ENCODE results near the gene IL13RA1.

Gene IL13RA1

GRCh38 chrX:118780509-118780908, 53.1 kb downstream of the IL13RA1 start:
- TF ChIP-seq BCL11A (tag by site-specific recombination; IDR thresholded peaks at IDR 0.05; ENCODE audit: low read depth) (no peak), ZNF549 (tag by site-specific recombination; IDR thresholded peaks at IDR 0.05) (no peak), ZNF121 (tag by site-specific recombination; IDR thresholded peaks at IDR 0.05) (no peak), ZNF600 (tag by site-specific recombination; IDR thresholded peaks at IDR 0.05) (no peak), ZNF518A (tag by site-specific recombination; conservative IDR thresholded peaks at IDR 0.05; ENCODE audit: low read depth) (no peak), FEZF1 (tag by site-specific recombination; IDR thresholded peaks at IDR 0.05) (no peak), KLF16 (tag by site-specific recombination; IDR thresholded peaks at IDR 0.05) (no peak), ZNF610 (tag by site-specific recombination; IDR thresholded peaks at IDR 0.05; ENCODE audit: borderline replicate concordance) (no peak)
- TF ChIP-seq, protein P1, sequence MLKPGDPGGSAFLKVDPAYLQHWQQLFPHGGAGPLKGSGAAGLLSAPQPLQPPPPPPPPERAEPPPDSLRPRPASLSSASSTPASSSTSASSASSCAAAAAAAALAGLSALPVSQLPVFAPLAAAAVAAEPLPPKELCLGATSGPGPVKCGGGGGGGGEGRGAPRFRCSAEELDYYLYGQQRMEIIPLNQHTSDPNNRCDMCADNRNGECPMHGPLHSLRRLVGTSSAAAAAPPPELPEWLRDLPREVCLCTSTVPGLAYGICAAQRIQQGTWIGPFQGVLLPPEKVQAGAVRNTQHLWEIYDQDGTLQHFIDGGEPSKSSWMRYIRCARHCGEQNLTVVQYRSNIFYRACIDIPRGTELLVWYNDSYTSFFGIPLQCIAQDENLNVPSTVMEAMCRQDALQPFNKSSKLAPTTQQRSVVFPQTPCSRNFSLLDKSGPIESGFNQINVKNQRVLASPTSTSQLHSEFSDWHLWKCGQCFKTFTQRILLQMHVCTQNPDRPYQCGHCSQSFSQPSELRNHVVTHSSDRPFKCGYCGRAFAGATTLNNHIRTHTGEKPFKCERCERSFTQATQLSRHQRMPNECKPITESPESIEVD (tag by site-specific recombination; IDR thresholded peaks at IDR 0.05) = no peak
- TF ChIP-seq, protein P2, sequence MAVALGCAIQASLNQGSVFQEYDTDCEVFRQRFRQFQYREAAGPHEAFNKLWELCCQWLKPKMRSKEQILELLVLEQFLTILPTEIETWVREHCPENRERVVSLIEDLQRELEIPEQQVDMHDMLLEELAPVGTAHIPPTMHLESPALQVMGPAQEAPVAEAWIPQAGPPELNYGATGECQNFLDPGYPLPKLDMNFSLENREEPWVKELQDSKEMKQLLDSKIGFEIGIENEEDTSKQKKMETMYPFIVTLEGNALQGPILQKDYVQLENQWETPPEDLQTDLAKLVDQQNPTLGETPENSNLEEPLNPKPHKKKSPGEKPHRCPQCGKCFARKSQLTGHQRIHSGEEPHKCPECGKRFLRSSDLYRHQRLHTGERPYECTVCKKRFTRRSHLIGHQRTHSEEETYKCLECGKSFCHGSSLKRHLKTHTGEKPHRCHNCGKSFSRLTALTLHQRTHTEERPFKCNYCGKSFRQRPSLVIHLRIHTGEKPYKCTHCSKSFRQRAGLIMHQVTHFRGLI (tag by site-specific recombination; IDR thresholded peaks at IDR 0.05) = no peak
- no peaks in the 10 kb centered on the region for H3K36me3 ChIP-seq (ENCODE audit: control insufficient read depth in 2 of 2, insufficient read depth in 1 of 2, low read length in 2 of 2)
- CTCF ChIA-PET = interaction anchor here (0.6 kb wide), 1 partner anchor 286 kb away, joined by 3 read pairs; no protein-coding TSS in a partner anchor

GRCh38 chrX:118780911-118781310, 53.5 kb downstream of the IL13RA1 start:
- ChIA-PET POLR2A (no interaction called here), CTCF (interaction anchor here (0.6 kb wide), 3 partner anchors 82 to 1474 kb away, joined by 3 to 5 read pairs (median 5); no protein-coding TSS in a partner anchor)
- Histone ChIP-seq H3K4me1 (ENCODE audit: control insufficient read depth, insufficient read depth, low read length) (no peaks in the 10 kb centered on the region), H3K36me3 (ENCODE audit: control insufficient read depth in 2 of 2, insufficient read depth in 1 of 2, low read length in 2 of 2) (no peaks in the 10 kb centered on the region), H3K9me3 (ENCODE audit: control insufficient read depth, insufficient read depth, low read depth, low read length) (no peaks in the 10 kb centered on the region), H3K27ac (ENCODE audit: extremely low read depth, low read depth, low read length) (no peak overlapping the region), H3K4me3 (ENCODE audit: low read depth, low read length) (no peak overlapping the region)
- TF ChIP-seq SP3 (tag by site-specific recombination; IDR thresholded peaks at IDR 0.05) = no peak
- no peak for TF ChIP-seq ZNF354C (tag by site-specific recombination; IDR thresholded peaks at IDR 0.05; ENCODE audit: borderline replicate concordance, low read depth)

More at GRCh38 chrX:118780509-118780908, 53.1 kb downstream of the IL13RA1 start:
- Histone ChIP-seq H3K4me3 (ENCODE audit: low read depth, low read length) (no peak overlapping the region), H3K27ac (ENCODE audit: extremely low read depth, low read depth, low read length) (no peak overlapping the region), H3K9me3 (ENCODE audit: control insufficient read depth, insufficient read depth, low read depth, low read length) (no peaks in the 10 kb centered on the region), H3K4me1 (ENCODE audit: control insufficient read depth, insufficient read depth, low read length) (no peaks in the 10 kb centered on the region)
- POLR2A ChIA-PET = no interaction called here

Measured in HEK293 (cell line).